ENCODE data around the gene GGTLC2.
"Not testable (repeated sequence)": the region's sequence is repeated elsewhere in the genome, so short reads cannot be mapped to it uniquely, and the experiment has no call there.

Gene GGTLC2

GRCh38 chr22:22644314-22644713 lies at the start of gene GGTLC2:
GGTLC2 (plus strand) TSS chr22:22644614; CDS start chr22:22646346, 1,732 bp downstream.
- not testable (repeated sequence) for DNase-seq (ENCODE audit: extremely low read depth, low read depth)

GRCh38 chr22:22595001-22595835 lies 49.2 kb upstream of the GGTLC2 start:
- TF ChIP-seq, protein P1, sequence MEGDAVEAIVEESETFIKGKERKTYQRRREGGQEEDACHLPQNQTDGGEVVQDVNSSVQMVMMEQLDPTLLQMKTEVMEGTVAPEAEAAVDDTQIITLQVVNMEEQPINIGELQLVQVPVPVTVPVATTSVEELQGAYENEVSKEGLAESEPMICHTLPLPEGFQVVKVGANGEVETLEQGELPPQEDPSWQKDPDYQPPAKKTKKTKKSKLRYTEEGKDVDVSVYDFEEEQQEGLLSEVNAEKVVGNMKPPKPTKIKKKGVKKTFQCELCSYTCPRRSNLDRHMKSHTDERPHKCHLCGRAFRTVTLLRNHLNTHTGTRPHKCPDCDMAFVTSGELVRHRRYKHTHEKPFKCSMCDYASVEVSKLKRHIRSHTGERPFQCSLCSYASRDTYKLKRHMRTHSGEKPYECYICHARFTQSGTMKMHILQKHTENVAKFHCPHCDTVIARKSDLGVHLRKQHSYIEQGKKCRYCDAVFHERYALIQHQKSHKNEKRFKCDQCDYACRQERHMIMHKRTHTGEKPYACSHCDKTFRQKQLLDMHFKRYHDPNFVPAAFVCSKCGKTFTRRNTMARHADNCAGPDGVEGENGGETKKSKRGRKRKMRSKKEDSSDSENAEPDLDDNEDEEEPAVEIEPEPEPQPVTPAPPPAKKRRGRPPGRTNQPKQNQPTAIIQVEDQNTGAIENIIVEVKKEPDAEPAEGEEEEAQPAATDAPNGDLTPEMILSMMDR (IDR thresholded peaks at IDR 0.05; ENCODE audit: low read depth, low read length), result no peak
- DNase-seq (ENCODE audit: extremely low read depth, low read depth), result no peak

- TF ChIP-seq, protein P1 (IDR thresholded peaks at IDR 0.05; ENCODE audit: low read depth, low read length), result no peak
- DNase-seq (ENCODE audit: extremely low read depth, low read depth), result no peak
Measured at GRCh38 chr22:22598144-22598543, 46.3 kb upstream of the GGTLC2 start.

GRCh38 chr22:22599248-22599647 lies 45.2 kb upstream of the GGTLC2 start:
- DNase-seq (ENCODE audit: extremely low read depth, low read depth), result no peak
- TF ChIP-seq, protein P1 (IDR thresholded peaks at IDR 0.05; ENCODE audit: low read depth, low read length), result no peak

DNA sequence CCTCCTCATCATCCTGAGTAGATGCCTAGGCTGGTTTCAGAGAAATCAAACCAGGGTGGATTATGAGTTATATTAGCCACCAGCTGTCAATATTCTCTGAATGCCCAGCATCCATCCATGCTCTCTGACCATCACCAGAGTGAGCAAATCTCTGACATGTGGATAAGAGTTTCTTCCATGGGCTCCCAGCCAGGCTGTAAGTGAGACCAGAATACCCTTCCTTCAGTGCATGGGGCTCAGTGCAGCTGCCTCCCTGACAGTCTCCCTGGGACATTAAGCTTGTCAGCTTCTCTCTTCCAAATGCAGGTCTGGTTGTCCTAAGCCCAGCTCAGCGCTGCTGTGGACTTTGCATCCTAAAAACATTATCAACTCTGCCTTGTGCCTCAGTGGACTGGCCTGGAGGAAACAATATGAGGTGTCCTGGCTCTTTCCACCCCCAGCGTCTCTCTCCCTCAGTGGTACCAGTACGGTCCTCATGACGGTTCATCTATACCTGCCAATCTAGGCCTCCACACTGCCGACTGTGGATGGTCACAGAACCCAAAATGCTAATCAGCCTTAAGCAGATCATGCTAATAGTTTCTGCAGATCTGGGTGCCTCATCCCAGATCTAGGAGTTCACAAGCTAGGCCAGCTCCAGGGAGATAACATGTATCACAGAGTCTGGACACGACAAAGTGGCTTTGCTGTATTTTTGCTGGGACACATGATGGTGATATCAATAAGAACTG lies 43.7 kb upstream of the GGTLC2 start:
- DNase-seq (ENCODE audit: extremely low read depth, low read depth), result no peak
- TF ChIP-seq, protein P1 (IDR thresholded peaks at IDR 0.05; ENCODE audit: low read depth, low read length), result no peak

GRCh38 chr22:22603470-22603947 lies 40.9 kb upstream of the GGTLC2 start:
- TF ChIP-seq, protein P1 (IDR thresholded peaks at IDR 0.05; ENCODE audit: low read depth, low read length), result no peak
- DNase-seq (ENCODE audit: extremely low read depth, low read depth), result no peak

- no peak for DNase-seq (ENCODE audit: extremely low read depth, low read depth)
- TF ChIP-seq, protein P1 (IDR thresholded peaks at IDR 0.05; ENCODE audit: low read depth, low read length), result no peak
Measured at GRCh38 chr22:22604326-22605073, 39.9 kb upstream of the GGTLC2 start.
